ENCODE results near the gene RTCA. TPM values are rescaled to one million over a fixed set of nuclear protein-coding genes. Genes with fewer than 3 reads are reported as not detected.
"Not testable (repeated sequence)": the region's sequence is repeated elsewhere in the genome, so short reads cannot be mapped to it uniquely, and the experiment has no call there.

The RTCA gene
- 10 to 100 TPM in 11 of 12 donors, not detected in 1; 29.0 to 39.2 (median 33.7) TPM for polyA plus RNA-seq (ENCODE audit: insufficient read length in 12 of 12)
- long read RNA-seq, donor 1, transcript RTCA-203 (11 exons, 2,535 nt), result major isoform, 11 of 39 reads
- long read RNA-seq, donor 1, partial matches to known transcripts, result 27 of 39 reads
- long read RNA-seq, donor 1, other reads (novel, unspliced or antisense), result 0 of 39 reads
- long read RNA-seq, donor 2, transcript RTCA-203 (11 exons, 2,535 nt), result major isoform, 13 of 20 reads
- long read RNA-seq, donor 2, partial matches to known transcripts, result 6 of 20 reads
- long read RNA-seq, donor 2, other reads (novel, unspliced or antisense), result 0 of 20 reads
- long read RNA-seq, donor 3, transcript RTCA-203 (11 exons, 2,535 nt), result major isoform, 8 of 9 reads
- long read RNA-seq, donor 3, partial matches to known transcripts, result 0 of 9 reads
- long read RNA-seq, donor 3, other reads (novel, unspliced or antisense), result 0 of 9 reads
- long read RNA-seq, donor 4, partial matches to known transcripts, result 5 of 9 reads
- long read RNA-seq, donor 4, other reads (novel, unspliced or antisense), result 0 of 9 reads
- long read RNA-seq, donor 5, transcript RTCA-203 (11 exons, 2,535 nt), result major isoform, 14 of 15 reads
- long read RNA-seq, donor 5, partial matches to known transcripts, result 0 of 15 reads
- long read RNA-seq, donor 5, other reads (novel, unspliced or antisense), result 0 of 15 reads
- long read RNA-seq, donor 6, transcript RTCA-203 (11 exons, 2,535 nt), result major isoform, 8 of 8 reads
- long read RNA-seq, donor 6, partial matches to known transcripts, result 0 of 8 reads
- long read RNA-seq, donor 6, other reads (novel, unspliced or antisense), result 0 of 8 reads
- long read RNA-seq, donor 7, transcript RTCA-203 (11 exons, 2,535 nt), result major isoform, 6 of 14 reads
- long read RNA-seq, donor 7, partial matches to known transcripts, result 8 of 14 reads
- long read RNA-seq, donor 7, other reads (novel, unspliced or antisense), result 0 of 14 reads
- long read RNA-seq, donor 8, transcript RTCA-203 (11 exons, 2,535 nt), result major isoform, 5 of 6 reads
- long read RNA-seq, donor 8, partial matches to known transcripts, result 0 of 6 reads
- long read RNA-seq, donor 8, other reads (novel, unspliced or antisense), result 0 of 6 reads
- long read RNA-seq, donor 9, partial matches to known transcripts, result 0 of 3 reads
- long read RNA-seq, donor 9, other reads (novel, unspliced or antisense), result 0 of 3 reads
- long read RNA-seq, donor 10, transcript RTCA-203 (11 exons, 2,535 nt), result major isoform, 11 of 17 reads
- long read RNA-seq, donor 10, partial matches to known transcripts, result 0 of 17 reads
- long read RNA-seq, donor 10, other reads (novel, unspliced or antisense), result 5 of 17 reads
- long read RNA-seq, donor 11, transcript RTCA-203 (11 exons, 2,535 nt), result major isoform, 13 of 29 reads
- long read RNA-seq, donor 11, partial matches to known transcripts, result 15 of 29 reads
- long read RNA-seq, donor 11, other reads (novel, unspliced or antisense), result 0 of 29 reads

DNA sequence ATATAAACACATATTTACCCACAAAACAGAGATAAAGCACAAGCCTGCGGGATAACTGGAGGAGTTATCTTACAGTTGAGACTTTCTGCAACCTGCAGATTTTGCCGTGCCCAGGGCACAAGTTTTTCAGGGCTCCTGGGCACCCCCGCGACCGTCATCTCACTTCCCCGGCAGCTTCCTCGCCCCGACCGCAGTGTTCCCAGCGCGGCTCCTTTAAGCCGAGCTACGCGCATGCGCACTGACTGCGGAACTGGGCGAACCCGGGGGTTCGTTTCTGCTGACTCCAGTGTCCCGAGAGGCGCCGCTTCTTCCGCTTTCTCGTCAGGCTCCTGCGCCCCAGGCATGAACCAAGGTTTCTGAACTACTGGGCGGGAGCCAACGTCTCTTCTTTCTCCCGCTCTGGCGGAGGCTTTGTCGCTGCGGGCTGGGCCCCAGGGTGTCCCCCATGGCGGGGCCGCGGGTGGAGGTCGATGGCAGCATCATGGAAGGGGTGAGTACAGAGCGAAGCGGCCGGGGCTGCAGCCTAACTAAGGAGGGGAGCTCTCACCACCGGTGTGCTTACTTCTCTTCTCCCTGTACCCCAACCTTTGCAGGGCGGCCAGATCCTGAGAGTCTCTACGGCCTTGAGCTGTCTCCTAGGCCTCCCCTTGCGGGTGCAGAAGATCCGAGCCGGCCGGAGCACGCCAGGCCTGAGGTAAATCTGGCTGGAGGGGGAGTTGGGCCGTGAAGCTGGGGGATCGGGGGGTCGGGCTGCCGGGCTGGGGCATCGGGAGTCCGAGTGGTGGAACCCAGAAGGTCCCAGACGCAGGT, at the start of gene RTCA:
Gene RTCA, plus strand, starts transcription at position 286 of the 810 bp plus-strand sequence. Its CDS starts 160 bp downstream, at position 446.
- peak; percentile 97 for DNase-seq

DNA sequence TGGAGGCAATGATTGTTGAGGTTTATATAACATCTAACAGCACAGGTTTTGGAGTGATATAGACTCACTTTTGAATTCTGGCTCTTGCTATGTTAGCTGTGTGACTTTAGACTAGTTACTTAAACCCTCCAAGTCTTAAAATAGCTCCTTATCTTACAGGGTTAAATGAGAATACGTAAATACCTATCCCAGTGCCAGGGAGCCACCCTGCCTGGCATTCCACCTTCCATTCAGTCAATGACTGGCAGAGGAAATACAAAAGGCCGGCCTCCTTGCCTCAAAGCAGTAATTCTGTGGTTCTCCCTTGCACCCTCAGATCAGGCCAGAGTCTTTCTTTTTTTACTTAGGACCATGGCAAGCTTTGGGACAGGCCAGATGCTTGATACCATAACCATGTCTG, 48.2 kb upstream of the RTCA start:
- DNase-seq, result no peak

DNA sequence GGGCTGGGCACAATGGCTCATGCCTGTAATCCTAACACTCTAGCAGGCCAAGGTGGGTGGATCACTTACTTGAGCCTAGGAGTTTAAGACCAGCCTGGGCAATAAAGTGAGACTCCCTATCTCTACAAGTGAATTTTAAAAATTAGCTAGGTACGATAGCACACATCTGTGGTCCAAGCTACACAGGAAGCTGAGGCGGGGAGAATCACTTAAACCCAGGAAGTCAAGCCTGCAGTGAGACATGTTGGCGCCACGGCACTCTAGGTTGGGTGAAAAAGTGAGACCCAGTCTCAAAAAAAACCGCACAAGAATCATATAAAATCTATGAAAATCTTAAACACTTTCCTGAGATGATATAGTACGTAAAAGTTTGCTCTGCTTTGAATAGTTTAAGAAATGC, 46.6 kb upstream of the RTCA start:
- DNase-seq, result no peak

DNA sequence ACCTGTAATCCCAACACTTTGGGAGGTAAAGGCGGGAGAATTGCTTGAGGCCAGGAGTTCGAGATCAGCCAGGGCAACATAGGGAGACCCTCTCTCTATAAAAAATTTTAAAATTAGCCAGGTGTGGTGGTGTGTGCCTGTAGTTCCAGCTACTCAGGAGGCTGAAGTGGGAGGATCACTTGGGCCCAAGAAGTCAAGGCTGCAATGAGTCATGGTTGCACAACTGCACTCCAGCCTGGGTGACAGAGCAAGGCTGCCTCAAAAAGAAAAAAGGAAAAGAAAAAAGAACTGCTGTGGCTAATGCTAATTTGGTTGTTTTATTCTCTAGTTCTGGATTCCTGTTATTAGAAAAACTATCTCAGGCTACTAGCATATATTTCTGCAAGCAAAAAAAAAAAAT, 46.1 kb upstream of the RTCA start:
- DNase-seq, result no peak

DNA sequence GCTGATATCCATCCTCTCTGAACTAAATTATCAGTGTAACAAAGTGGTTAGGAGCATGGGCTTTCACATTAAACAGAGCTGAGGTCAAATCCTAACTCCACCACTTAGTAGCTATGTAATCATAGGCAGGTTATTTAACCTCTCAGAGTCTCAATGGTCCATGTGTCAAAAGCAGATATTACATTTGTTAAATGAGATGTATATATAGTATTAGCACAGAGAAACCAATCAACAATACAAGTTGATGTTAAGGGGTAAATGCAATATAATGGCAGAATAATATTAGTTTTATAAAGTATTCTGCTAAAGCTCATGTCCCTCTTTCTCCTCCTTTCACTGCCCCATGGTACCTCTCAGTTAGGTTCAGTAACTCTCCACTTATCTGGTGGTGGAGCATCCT, 43.6 kb upstream of the RTCA start:
- no peak for DNase-seq

DNA sequence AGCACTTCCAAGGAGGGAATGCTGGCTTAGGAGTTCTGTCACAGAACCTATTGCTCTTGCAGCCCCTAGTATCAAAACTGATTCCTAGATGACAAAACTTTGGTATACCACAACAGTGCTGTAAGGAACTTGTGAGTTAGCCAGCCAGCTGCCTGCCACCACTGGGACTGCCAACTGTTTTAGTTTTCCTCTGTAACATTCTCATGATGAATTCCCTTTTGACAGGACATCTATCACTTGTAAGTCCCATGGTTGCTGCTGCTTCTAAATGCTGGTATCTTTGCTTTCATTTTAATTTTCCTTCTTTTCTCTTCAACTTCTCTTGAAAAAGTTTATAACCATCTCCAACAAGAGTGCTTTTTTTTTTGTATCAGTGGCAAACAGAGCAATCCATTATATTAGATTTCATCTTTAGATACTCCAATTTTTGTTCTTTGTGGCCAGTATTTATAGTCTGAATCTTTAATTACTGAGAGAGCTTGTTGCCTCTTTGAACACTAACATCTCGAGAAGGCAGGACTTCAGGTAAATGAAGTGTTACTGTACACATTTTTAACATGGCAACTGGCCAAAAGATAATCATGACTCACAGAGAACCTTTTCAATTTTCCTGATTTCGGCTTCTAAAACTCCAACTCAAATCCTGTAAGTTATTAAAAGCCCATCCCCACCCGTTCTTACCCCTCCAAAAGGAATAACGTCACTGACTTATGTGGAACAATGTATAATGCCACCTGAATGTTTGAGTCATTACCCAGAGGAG, 36.2 kb upstream of the RTCA start:
- no peak for DNase-seq

DNA sequence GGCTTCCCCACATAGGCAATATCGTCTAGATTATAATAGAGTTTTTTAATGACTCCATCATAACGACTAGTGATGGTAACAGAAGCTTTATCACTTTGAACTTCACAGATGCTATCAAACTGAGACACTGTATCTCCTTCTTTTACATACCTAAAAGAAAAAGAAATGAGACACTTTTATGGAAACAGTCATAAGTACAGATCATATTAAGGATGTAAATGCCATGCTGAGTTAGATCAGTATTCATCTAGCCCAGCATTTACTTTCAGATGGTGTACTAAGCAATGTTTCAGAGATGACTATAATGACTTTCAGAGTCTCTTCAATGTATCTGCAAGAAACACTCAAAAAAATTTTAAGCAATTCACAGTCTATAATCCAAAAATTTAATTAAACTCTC, 35.3 kb upstream of the RTCA start:
- DNase-seq, result no peak

DNA sequence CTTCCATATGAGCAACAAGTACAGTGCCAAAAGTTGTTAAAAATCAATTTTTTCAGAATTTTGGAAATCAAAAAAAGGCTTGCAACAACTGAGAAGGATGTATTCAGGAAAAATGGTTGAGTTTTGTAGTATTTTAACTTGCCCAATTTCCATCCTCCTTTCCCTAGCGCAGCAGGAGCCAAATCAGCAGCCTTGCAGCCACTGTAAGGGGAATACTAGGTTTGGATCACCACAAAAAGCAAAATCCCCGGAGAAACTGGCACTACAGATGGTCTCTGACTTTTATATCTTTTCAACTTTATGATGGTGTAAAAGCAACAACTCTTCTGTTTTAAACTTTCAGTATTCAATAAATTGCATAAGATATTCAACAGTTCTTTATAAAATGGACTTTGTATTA, 34.3 kb upstream of the RTCA start:
- DNase-seq, result no peak

DNA sequence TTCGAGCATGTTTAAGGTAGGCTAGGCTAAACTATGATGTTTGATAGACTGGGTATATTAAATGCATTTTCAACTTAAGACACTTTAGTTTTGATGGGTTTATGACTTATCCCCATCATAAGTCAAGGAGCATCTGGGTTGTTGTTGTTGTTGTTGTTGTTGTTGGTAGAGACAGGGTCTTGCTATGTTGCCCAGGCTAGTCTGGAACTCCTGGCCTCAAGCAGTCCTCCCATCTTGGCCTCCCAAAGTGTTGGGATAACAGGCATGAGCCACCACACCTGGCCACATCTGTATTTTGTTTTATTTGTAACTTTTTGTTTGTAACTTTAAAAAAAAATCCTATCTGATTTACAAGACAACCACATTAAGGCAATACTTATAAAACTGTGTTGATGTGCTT, 33.9 kb upstream of the RTCA start:
- DNase-seq, result no peak

DNA sequence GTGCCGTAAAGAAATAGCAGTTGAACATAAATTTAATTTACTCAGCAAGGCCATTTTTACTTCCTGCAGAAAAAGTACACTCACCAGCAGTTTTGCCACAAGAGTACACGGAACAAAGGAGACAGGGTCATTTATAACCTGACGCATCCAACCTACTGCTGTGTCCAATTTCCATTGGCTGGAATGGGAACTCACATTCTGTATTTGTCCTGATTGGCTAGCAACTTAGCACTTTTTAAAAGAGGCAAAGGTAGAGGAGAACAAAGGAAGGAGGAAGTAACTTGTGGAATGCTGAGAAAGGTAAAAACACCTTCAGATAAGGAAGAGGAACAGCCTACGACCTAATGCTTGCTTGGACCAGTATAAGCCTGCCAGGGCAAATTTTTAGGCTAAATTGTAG, 32.5 kb upstream of the RTCA start:
- not testable (repeated sequence) for DNase-seq

DNA sequence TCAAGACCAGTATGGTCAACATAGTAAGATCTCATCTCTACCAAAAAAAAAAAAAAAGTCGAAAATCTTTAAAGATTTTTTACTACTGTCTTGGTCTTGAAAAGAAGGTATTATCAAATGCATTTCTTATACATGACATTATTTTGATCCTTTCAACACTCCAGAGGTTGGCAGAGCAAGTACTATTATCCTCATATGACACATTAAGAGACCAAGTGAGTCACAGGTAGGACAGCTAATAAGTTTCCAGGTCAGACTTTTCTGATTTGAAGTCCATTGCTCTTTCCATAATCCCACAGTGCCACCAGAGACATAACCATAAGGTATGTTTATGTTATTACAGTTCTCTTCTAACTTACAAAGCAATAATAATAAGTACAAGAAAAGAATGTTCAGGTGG, 31.6 kb upstream of the RTCA start:
- no peak for DNase-seq

DNA sequence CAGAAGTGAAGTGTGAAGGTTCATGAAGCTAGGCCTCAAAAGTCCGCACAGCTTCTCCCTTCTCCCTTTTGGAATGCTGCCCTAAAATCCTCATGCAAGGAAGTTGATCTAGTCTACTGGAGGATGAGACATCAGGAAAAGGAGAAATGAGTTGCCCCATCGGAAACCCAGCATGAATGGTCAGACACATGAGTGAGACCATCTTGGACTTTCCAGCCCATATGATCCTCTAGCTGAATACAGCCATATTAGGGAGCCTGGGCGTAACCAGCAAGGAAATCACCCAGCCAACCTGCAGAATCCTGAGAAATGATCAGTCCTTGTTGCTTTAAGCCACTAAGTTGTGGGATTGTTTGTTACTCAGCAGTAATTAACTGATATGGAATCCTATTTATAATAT, 28.9 kb upstream of the RTCA start:
- no peak for DNase-seq

DNA sequence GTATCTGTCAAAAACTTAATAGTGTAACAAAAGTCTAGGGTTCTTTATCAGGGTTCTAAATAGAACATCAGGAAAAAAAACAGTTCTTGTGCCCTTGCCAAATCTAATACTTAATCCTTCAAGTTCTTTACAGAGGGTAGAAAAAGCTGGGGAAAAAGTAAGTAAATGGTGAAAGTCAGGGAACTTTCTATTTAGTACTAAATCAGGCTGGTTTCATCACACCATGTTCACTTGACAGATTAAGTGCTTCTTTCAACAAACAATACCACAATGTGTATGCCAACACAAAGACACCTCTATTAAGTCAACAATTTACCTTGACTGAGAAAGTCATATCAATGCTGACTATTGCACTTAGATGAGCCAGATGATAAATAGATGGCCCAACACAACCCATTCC, 26.1 kb upstream of the RTCA start:
- no peak for DNase-seq

DNA sequence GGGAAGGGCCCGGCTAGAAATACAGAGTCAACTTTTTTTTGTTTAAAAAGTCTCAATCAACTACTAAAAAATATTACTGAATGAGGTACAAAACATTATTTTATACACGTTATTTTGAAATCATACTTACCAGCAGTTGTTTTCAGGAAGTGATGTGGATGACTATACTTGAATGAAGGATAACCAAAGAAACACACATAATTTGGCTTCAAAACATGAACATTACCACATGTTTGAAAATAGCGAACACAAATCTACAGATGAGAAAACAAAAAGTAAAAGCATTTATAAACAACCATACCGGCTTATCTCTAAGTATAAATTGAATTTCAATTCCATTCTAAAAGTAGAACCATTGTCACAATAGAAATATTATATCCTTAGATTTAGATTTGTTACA, 25.4 kb upstream of the RTCA start:
- no peak for DNase-seq

DNA sequence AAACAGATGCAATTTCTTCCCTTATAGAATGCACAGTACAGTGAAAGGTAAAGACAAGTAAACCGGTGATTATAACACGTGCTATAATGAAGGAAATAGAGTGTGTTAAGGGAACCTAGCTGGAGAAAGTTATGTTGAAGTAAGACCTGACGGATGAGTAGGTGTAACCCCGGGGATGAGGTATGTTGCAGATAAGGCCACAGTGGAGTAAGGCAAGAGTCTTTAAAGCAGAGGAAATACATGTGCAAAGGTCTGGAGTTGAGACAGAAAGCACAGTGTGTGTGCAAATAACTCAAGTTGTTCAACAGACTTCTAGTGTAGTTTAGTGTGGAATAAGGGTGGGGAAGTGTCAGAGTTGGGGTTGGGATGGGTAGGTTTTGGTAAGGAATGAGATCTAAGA, 19.3 kb upstream of the RTCA start:
- DNase-seq, result no peak

DNA sequence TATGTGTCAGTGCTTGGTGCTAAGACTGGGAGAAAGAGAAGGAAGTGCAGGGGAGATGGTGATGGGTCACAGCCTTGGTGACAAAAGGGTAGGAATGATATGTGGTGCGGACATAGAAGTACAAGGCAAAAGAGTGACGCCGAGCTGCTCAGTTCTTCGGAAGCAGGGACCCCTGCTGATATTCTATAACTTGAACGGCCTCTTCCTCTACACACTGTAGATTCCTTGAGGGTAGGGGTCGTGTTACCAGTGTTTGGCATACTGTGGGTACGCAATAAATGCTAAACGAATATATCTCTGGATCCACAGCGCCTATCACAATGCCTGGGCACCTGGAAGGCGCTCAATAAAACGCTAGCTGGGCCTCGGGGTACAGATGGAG, 16.9 kb upstream of the RTCA start:
- DNase-seq, result peak; percentile 7

DNA sequence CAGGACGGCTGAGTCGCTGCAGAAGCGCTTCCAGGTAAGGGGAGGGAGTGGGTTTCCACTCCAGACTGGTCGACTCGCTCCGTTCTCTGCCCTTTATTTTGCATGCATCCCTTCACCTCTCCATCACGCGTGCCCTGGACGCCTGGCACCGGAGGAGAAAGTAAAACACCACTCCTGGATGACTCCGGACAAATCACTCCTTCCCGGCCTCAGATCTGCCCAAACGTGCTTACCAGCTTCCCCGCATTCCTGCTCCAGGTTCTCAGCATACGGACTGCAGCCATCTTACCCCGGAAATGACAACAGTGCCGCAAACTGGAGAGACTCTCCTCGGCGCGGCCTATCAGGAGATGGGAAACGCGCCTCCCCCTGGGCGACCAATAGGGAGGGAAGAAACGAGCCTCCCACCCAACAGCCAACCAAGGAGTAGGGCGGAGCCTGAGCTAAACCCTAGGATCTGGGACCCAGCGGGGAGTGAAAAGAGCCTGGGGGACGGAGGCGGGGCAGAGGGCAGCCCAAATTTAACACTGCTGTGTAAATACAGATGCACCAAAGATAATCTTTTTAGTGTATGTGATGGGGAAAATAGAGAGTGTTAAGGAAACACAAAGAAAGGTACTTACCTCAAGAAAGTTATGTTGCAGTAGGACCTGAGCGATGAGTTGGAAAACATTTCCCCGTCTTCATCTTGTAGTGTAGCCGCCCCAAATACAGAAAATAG, 16.3 kb upstream of the RTCA start, which contains the start of gene DBT:
Gene DBT, minus strand, starts transcription at position 298 of the 721 bp plus-strand sequence. Its CDS starts 14 bp downstream, at position 284.
- peak; percentile 96 for DNase-seq

DNA sequence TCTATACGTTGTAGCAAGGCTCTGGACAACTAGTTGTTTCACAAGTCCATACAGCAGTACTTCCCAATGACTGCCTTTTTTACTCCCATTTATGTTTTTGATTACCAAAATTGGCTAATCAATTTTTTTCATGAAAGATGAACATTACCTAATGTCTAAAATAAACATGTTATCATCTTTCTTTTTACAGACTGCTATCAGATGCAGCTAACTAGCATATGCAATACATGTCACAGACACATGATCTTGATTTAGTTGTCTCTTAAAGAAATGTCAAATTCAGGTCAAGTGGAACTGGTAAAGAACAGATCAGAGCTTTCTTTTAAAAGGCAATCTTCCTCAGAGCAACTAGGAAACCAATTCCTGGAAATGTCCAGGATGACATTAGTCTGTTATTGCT, 15.8 kb upstream of the RTCA start:
- DNase-seq, result no peak

DNA sequence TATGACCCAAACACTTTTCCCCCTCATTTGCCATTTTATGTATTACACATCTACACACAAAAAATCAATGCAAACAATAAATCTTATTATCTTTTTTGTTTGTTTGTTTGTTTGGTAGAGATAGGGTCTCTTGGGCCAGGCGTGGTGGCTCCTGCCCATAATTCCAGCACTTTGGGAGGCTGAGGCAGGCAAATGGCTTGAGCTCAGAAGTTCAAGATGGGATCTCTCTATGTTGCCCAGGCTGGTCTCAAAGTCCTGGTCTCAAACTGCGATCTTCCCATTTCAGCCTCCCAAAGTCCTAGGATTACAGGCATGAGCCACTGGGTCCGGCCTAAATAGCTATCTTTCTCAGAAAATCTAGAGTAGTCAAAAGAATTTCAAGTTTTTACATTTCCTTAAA, 15.2 kb upstream of the RTCA start:
- DNase-seq, result no peak
